GM18870 (cell line): ENCODE data around the gene ABTB1.
"Not testable (repeated sequence)": the region's sequence is repeated elsewhere in the genome, so short reads cannot be mapped to it uniquely, and the experiment has no call there.

Experiments used
- ATAC-seq: cut with Tn5 transposase; IDR thresholded peaks from one replicate; pipeline ENCODE4 v1.9.1; 2021; ENCODE audit warnings: moderate library complexity; ENCODE audit not compliant: unreplicated experiment

ABTB1 gene

DNA sequence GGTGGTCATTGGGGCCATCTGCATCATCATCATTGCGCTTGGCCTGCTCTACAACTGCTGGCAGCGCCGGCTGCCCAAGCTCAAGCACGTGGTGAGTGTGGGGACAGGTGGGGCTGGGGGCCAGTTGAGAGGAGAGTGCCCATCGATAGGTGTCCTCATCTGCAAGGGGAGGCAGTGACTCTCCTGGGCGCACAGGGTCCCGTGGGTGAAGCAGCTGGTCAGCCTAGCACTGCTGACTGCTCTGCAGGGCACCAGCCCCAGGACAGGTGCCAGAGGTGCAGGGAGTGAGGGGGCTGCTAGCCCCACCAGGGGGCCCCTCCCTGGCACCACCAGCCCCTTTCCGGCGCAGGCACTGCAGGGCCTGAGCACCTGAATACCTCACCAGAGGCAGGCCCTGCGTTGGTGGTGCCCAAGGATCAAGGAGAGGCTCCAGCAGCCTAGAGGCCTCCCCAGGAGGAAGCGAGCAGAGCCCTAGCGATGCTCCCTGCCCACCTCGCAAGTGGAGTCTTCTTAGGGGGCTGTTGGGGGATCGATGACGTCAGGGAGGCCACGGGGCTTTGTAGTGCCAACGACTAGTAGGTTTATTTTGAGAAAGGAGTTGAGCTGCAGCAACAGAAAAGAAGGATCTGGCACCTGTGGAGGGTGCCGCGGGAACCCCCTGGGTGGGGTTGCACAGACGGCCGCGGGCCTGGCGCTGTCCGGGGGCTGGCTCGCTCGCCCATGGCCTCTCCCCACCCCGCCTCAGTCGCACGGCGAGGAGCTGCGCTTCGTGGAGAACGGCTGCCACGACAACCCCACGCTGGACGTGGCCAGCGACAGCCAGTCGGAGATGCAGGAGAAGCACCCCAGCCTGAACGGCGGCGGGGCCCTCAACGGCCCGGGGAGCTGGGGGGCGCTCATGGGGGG, 976 bp upstream of the ABTB1 start:
- no peak for ATAC-seq

DNA sequence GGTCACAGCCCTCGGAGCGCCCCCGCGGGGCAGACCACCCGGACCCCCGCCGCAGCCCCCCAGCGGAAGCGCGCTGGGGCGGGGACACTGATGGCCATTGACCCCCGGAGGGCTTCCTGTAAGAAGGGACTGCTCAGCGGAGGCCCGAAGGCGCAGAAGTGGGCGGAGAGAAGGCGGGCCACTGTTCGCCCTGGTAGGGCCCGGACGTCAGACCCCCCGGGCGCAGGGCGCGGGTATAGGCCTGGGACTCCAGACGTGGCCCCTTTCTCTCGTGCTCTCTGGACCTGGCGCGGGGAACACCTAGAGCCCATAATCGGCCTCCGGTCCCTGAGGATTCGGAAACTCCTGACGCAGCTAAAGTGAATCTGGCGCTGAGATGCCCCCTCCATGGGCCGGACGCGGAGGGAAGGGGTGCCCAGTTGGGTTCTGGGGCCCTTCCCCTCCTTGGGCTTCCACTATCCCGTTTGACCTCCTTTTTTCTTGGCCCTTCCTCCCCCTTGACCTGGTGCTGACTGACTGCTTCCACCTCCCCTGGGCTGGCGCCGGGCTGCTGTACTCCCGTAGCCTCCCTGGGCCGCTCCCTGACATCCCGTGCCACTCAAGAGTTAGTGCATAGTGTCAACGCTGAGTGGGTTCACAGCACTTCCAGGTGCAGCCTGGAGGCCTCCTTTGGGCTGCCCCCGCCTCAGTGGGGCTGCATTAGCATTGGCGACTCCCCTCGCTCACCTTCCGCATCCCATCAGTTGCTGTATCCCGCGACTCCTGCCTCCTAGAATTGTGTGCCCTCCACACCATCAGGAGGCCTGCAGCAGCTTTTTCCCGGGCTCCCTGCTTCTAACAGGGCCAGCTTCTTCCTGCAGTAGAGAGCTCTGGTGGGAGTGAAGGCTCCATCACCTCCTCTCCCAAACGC, 694 bp downstream of the ABTB1 start:
- no peak for ATAC-seq

DNA sequence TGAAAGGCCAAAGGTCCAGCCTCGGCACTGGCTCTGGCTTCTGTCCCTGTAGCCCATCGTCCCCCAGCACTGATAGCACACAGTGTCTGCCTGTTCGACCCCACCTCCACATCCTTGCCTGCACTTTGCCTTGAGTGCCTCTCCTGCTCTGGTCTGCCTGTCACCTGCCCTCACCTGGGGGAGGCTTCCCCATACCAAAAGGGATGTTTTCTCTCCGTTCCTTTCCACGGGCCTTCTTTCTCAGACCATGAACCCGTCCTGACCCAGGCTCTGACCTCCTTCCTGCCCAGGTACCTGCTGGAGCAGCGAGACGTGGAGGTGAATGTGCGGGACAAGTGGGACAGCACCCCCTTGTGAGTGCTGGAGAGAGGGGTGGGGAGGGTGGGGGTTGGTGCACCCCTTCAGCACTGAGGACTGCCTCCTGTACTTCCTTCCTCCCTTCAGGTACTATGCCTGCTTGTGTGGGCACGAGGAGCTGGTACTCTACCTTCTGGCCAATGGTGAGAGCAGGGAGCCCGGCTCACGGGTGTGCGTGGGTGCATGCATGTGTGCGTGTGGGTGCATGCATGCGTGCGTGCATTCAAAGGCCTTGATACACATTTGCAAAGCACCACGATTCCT, 1.5 kb downstream of the ABTB1 start:
- no peak for ATAC-seq

DNA sequence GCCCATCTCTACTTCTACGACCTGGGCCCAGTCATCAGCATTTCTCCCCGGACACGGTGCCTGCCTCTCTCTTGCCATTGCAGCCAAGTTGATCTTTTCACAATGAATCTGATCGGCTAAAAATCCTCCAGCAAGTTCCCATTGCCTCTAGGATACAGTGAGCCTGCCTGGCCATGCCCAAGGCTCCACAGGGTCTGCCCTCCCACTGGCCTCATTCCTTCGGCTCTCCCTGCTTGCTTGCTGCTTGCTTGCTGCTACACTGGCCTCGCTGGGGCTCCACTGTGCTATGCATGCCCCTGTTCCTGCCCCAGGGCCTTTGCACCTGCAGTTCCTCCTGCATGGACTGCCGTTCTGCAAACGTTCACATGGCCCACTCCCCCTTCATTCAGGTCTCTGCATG, 2.0 kb downstream of the ABTB1 start:
- no peak for ATAC-seq

DNA sequence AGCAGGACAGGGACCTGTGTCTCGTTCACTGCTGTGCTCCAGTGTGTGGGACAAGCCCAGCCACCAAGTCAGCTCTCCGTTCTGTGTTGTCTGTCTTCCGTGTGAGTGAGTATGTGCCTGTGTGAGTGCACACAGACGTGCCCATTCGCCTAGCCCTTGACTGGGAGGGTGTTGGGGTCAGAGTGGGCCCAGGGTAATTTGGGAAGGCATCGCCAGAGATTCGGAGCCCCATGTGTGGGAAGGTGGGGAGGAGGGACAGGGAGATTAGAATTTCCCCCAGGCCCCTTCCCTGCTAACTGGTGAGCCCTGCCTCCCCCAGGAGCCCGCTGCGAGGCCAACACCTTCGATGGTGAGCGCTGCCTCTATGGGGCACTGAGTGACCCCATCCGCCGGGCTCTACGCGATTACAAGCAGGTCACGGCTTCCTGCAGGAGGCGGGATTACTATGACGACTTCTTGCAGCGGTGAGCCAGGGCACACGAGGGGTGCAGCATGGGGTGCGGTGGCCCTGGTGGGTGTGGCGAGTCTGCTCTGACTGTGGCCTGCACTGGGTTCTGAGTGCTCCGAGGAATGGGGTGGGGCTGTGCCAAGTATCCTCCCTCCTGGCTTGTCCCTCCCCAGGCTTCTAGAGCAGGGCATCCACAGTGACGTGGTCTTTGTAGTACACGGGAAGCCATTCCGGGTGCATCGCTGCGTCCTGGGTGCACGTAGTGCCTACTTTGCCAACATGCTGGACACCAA, 3.1 kb downstream of the ABTB1 start:
- ATAC-seq = no peak

DNA sequence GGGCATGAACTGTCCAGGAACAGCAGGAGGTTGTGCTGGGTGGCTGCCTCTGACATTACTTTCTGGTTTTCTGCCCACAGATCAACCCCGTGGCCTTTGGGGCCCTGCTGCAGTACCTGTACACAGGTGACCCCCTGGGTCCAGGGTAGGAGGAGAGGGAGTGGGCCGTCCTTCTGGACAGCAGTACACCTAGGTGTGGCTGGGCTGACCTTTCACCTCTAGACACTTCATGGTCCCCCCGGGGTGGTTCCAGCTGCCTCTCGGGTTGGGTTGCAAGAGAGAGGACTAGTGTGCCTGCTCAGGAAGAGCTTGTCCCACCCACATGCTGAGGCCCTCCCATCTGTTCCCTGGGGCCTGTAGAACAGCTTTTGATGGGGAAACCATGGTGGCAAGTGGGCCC, 3.7 kb downstream of the ABTB1 start:
- no peak for ATAC-seq

DNA sequence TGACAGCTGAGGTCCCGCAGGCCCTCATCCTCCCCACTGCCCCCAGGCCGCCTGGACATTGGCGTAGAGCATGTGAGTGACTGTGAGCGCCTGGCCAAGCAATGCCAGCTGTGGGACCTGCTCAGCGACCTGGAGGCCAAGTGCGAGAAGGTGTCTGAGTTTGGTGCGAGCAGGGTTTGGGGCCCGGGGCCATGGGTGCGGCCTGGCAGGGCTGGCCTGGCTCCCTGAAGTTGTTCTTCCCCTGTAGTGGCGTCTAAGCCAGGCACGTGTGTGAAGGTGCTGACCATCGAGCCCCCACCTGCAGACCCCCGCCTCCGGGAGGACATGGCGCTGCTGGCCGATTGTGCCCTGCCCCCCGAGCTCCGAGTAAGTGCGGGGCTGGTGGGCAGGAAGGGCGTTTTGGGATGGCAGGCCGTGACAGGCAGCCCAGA, 4.2 kb downstream of the ABTB1 start:
- no peak for ATAC-seq

DNA sequence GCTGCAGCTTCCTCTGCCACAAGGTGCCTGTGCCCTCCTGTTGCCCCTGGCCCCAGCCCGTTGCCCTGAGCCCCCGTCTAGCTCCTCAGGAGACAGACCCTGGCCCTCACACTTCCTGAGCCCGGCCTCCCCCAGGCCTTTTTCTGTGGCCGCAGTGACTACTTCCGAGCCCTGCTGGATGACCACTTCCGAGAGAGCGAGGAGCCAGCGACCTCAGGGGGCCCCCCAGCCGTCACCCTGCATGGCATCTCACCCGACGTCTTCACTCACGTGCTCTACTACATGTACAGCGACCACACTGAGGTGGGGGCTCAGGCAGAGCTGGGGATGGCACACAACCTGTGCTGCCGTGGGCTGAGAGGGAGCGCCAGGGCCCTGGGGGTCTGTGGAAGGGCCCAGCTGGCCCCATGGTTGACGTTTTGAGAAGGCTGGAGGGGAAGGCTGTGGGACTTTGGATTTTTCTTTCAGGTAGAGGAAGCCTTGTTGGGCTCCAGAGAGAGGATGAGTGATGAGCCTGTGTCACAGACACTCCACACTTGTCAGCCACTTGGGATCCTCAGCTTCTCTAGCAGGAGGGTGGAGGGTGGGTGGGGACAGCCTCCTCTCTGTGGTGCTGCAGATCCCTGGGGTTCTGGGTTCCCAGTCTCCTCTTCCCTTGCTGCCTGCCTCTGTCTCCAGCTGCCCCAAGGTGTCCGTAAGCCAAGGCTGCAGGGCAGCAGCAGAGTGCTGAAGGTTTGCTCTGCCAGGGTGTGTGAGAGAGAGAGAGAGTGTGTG, 5.0 kb downstream of the ABTB1 start:
- ATAC-seq = no peak

DNA sequence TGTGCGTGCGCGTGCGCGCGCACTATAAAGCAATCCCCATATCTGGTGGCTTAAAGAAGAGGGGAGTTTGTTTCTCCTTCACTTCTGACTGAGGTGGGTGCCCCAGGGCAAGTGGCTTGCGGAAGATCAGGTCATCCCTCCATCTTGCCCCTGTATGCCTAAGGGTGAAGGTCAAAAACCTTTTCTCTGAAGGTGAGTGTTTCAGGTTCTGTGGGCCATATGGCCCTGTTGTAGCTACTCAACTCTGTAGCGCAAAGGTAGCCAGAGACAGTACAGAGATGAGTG, 5.5 kb downstream of the ABTB1 start:
- no peak for ATAC-seq

DNA sequence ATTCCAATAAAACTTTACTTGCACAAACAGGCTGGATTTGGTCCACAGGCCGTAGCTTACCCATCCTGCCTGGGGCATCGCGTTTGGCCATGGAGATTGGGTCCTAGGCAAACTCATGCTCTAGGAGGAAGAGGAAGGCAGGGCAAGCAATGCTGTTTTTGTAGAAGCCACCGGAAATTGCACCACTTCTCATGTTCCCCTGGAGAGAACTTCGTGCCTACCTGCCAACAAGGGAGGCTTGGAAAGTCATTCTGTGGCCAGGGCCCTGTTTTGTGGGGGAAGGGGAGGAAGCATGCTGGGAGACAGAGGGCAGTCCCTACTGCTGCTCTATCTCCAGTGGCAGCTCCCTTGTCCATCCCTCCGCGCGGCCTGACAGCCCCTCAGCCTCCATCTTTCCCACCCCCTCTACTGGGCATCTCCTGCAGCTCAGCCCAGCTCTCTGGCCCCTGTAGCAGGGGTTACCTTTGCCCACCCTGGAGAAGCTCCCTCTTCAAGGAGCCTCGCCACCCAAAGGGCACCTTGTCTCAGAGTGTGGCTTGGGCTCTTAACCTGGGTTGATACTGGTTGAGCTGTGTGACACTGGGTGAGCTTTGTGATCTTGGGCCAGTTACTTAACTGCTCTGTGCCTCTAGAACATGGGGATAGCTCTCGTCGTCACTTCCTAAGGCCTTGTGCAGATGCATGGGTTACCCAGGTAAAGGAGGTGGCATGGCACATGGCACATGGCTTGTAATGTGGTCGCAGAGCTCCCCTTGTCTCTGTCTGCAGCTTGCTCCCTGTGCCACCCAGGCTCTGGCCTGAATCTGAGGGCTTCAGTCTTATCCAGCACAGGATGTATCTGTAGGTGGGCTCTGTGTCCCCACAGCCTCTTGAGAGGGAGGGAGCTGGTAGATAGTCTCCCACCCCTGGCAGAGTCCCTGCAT, 6.1 kb downstream of the ABTB1 start:
- ATAC-seq = no peak

DNA sequence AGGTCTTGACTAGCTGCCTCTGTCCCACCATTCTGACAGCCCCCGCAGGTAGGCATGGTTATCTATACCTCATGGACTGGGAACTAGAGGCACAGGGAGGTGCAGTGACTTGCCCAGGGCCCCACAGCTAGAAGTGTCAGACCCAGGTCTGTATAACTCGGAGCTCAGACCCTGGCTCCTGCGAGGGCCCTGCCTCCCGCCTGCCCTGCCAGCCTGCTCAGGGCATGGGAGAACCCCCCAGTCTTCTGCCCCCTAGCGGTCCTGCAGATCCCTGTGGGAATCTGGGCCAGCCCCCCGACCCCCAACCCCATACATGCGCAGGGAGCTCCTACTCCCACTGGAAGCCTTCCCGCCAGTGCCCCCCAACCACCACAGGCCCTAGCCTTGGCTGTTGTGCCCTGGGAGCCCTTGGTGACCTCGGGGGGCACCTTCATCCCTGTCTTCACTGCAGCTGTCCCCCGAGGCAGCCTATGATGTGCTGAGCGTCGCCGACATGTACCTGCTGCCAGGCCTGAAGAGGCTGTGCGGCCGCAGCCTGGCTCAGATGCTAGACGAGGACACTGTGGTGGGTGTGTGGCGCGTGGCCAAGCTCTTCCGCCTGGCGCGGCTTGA, 6.9 kb downstream of the ABTB1 start:
- ATAC-seq = no peak

DNA sequence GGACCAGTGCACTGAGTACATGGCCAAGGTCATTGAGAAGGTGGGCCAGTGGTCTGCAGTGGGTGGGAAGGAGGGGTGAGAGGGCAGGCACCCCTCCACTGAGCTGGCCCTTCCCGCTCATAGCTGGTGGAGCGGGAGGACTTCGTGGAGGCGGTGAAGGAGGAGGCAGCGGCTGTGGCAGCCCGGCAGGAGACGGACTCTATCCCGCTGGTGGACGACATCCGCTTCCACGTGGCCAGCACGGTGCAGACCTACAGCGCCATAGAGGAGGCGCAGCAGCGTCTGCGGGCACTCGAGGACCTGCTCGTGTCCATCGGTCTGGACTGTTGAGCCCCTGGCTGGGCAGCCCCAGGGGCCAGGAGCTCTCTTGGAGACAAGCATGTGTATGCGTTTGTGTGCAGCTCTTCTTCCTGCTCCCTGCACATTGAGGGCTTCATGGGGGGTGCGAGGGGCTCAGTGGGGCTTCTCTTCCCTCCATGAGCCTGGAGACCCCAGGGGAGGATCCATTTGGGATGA, 7.5 kb downstream of the ABTB1 start:
- no peak for ATAC-seq

DNA sequence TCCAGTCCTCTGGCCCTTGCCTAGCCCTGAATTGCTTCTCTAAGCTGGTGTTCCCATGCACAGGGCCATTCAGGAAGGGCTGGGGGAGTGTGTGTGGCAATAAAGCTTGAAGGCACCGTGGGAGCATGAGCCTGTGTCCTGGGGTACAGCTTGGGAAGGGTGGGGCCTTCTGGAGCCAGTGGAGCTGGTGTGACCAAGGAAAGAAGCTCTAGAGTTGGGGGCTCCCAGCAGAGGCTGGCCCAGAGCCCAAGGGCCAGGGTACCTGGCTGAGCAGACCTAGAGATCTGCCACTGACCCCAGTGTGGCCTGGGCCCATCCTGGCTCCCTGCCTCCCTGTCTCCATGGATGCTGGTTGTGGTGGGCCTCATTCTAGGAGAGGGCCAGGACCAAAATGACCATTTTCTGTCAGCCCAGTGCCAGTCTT, 8.1 kb downstream of the ABTB1 start:
- ATAC-seq = no peak

DNA sequence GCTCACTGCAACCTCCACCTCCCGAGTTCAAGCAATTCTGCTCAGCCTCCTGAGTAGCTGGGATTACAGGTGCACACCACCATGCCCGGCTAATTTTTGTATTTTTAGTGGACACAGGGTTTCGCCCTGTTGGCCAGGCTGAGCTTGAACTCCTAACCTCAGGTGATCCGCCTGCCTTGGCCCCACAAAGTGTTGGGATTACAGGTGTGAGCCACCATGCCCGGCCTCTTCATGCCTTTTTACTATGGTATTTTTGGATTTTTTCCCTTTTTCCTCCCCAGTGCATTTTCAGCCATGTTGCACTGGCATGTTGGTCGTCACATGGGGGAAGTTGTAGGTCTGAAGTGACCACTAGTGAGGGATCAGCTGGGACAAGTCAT, 9.4 kb downstream of the ABTB1 start:
- not testable (repeated sequence) for ATAC-seq

DNA sequence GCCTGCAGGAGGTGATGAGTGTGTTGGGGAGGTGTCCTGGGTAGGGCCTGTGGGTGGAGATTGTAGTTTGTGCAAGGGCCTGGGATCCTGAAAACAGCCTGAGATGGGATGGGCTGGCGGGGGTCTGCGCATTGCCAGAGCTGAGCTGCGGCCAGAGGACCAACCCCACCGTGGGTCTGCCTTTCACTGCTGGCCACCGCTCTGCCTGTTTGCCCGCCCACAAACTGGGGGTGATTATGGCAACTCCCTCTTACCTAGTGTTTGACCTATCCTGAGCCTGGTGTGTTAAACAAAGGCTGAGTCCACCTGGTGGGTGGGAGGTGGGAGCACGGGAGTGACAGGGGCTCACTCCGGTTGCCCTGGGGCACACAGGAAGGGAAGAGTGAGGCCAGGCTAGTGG, 9.8 kb downstream of the ABTB1 start:
- ATAC-seq = no peak

DNA sequence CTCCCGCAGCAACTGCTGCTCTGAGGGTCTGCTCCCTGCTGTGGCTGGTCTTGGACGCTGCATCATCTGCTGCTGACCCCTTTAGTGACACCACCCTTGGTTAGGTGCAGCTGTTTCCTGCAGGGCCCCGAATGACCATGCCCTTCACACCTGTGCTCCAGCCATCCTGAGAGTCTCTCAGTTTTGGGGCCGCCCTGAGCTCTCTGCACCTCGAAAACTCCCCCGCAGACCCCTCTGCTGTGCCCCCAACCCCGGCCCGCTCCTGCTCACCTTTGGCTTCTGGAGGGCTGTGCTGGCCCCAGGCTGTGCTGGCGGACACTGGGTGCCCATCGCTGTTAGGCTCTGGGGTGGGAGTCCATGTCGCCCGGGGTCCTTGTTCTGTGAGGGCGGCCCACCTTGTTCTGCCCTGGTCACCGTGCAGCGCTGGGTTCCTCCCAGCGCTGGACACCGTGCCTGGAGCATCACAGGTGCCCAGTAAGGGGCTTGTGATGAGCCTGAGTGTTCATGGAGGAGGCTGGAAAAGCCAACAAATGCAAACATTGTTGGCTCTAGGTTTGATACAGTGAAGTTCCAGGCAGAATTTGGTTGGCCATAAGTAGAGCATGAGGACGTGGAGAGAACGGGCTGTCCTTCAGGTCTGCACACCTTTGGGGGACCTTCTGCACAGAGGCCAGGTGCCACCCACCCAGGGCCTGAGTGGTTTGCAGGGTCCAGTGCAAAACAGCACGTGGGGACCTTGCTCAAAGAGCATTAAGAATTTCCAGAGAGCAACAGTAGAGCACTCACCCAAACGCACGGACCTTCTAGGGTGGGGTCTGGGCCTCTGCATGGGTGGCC, 12.3 kb downstream of the ABTB1 start:
- ATAC-seq = no peak

DNA sequence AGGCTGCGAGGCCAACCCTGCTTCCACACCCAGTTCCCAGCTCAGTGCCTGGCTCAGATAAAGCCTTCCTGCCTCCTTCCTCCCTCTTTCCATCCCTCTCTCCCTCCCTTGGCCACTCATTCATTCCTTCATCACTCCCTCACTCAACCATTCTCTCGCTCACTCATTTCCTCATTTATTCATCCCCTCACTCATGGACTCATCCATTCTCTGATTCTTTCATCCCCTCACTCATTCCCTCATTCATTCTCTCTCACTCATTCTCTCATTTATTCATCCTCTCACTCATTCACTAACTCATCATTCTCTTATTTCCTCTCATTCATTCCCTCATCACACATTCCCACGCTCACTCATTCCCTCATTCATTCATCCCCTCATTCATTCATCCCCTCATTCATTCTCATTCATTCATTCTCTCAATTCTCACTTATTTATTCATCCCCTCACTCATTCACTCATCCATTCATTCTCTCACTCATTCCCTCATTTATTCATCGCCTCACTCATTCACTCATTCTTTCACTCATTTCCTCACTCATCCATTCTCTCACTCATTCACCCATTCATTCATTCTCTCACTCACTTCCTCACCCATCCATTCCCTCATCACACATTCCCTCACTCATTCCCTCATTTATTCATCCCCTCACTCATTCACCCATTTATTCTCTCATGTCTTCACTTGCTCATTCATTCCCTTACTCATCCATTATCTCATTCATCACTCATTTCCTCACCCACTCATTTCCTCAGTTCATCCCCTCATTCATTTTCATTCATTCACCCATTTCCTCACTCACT, 13.2 kb downstream of the ABTB1 start:
- ATAC-seq = no peak
